Breast epithelium (tissue), 3 donors: ENCODE measurements around the gene MEIS2.

Experiments used
- CTCF ChIP-seq, 3 donors: fragments of 450-650 bp; IDR thresholded peaks; one replicate each; pipeline ENCODE4 v1.5.1; 2016 to 2017; ENCODE audit warnings: antibody characterized with exemption in 3 of 3, mild to moderate bottlenecking in 3 of 3, moderate library complexity in 3 of 3
- POLR2A ChIP-seq: fragments of 450-650 bp; IDR thresholded peaks from one replicate; pipeline ENCODE4 v1.6.1; 2016; ENCODE audit warnings: antibody characterized with exemption, mild to moderate bottlenecking, moderate library complexity

GRCh38 chr15:36947035-36947719, 153.2 kb downstream of the MEIS2 start:
- TF ChIP-seq CTCF (IDR thresholded peaks at IDR 0.05) (no peak), POLR2A (no peak)
